Measurements from ENCODE around the gene ADNP.
"Not testable (repeated sequence)": the region's sequence is repeated elsewhere in the genome, so short reads cannot be mapped to it uniquely, and the experiment has no call there.

ADNP gene

GRCh38 chr20:50900261-50900660 is 31.0 kb downstream of the ADNP start:
- no peak for DNase-seq

DNA sequence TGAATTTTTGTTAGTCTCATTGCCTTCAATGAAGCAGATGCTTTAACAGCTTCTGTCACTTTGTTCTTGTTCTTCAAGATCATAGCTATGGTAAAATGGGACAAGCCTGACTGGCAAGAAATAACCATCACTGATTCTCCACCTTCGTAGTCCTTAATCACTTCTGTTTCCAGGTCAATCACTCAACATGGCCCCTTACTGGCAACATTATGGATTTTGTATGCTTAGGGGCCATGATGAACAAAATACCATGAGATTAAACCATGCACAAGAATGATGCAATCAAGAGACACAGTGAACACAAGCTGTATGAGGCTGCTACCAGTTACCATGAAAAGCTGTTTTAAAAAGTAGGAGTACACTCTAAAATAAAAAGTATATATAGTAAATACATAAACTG is 32.8 kb downstream of the ADNP start:
- no peak for DNase-seq

DNA sequence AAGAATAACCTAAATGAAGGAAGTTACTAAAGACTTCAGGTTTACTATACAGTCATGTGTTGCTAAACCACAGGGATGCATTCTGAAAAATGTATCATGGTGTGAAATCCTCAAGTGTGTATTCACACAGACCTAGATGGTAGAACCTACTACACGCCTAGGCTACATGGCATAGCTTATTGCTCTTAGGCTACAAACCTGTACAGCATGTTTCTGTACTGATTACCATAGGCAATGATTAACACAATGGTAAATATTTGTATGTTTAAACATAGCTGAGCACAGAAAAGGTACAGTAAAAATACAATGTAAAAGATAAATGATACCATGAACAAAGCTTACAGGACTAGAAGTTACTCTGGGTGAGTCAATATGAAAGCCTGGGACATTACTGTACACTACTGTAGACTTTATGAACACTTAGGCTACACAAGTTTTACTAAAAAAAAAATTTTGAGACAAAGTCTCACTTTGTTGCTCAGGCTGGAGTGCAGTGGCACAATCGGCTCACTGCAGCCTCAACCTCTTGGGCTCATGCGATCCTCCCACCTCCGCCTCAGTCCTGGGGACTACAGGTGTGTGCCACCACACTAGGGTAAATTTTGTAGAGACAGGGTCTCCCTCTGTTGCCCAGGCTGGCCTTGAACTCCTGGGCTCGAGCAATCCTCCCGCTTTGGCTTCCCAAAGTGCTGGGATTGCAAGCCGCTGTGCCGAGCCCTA is 36.0 kb downstream of the ADNP start:
- DNase-seq = no peak

- no peak for DNase-seq
Measured at GRCh38 chr20:50893620-50894019, 37.6 kb downstream of the ADNP start.

GRCh38 chr20:50892394-50892793 is 38.8 kb downstream of the ADNP start:
- no peak for DNase-seq

DNA sequence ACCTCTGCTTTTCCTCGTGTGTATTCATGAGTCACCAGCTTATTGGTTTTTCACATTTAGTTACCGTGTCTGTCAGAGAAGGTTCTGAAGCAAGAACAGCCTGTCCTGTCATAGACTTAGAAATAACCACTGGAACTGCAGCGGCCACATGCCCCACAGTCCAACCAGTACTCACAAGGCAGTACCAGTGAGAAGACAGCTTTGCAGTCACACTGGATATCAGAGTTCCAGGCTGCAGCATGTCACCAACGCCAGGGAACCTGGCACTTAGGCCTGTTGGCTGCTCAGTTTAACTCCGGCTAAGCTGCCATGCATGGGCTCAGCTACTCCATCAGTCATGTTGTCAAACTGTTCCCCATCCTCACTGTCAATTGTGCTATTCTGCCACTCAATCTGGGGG is 40.1 kb downstream of the ADNP start:
- no peak for DNase-seq

GRCh38 chr20:50887576-50887975 is 43.7 kb downstream of the ADNP start:
- DNase-seq = no peak

DNA sequence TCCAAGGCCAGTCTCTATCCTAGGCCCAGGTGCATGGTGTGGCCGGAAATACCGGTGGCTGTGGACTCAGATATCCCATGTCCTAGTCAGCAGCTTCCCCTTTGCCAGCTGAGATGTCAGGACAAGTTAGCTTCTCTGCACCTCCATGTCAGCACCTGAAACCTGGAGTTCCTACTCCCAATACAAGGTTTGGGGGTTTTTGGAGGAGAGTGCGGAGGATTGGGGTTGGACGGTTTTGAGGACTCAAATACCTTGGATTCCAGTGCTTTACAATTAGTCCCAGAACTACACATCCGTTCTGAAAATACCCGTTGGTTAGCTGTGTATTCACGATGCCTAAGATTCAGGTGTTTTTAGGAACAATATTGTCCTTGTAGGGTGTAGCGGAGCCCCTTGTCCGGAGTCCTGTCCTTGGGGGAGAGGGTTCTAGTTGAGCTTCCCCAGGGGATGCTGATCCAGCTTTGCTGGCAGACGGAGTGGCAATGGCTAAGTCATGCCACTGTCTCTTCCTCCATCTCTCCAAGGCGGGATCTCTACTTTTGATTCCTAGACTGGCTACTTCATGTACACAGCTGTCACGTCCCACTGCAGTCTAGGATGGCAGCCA is 45.0 kb downstream of the ADNP start:
- DNase-seq = no peak

DNA sequence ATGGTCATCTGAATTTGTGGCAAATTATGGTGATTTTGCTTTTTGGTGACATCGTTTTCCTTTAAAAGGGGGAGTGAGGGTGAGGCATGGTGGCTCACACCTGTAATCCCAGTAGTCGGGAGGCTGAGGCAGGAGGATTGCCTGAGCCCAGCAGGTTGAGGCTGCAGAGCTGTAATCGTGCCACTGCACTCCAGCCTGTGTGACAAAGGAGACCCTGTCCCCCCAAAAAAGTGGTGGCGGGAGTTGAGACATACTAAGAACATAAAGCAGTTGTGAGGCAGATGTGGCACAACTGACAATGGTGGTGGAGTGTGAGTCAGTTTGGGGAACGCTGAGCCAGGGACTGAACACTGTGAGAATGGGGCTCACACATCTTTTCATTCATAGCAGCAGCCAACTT is 45.5 kb downstream of the ADNP start:
- no peak for DNase-seq

- no peak for DNase-seq
Measured at GRCh38 chr20:50885068-50885467, 46.2 kb downstream of the ADNP start.

GRCh38 chr20:50883856-50884255 is 47.4 kb downstream of the ADNP start:
- DNase-seq = no peak

DNA sequence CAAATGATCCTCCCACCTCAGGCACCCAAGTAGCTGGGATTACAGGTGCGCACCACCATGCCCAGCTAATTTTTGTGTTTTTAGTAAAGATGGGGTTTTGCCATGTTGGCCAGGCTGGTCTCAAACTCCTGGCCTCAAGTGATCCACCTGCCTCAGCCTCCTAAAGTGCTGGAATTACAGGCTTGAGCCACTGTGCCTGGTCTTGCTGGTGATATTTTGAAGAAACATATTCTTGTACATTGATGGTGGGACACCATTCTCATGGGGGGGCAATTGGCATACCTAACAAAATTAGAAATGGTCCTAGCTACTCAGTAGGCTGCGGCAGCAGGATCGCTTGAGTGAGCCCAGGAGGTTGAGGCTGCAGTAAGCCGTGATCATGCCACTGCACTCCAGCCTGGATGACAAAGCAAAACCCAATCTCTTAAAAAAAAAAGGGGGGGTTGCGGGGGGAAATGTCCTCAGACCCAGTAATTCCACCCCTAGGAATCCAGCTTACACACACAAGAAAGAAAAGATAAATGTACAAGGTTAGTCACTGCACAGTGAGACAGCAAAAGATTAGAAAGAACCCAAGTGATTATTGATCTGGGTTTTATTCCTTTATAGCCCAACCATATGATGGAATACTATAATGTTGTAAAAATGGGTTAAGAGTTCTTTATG is 49.3 kb downstream of the ADNP start:
- not testable (repeated sequence) for DNase-seq

DNA sequence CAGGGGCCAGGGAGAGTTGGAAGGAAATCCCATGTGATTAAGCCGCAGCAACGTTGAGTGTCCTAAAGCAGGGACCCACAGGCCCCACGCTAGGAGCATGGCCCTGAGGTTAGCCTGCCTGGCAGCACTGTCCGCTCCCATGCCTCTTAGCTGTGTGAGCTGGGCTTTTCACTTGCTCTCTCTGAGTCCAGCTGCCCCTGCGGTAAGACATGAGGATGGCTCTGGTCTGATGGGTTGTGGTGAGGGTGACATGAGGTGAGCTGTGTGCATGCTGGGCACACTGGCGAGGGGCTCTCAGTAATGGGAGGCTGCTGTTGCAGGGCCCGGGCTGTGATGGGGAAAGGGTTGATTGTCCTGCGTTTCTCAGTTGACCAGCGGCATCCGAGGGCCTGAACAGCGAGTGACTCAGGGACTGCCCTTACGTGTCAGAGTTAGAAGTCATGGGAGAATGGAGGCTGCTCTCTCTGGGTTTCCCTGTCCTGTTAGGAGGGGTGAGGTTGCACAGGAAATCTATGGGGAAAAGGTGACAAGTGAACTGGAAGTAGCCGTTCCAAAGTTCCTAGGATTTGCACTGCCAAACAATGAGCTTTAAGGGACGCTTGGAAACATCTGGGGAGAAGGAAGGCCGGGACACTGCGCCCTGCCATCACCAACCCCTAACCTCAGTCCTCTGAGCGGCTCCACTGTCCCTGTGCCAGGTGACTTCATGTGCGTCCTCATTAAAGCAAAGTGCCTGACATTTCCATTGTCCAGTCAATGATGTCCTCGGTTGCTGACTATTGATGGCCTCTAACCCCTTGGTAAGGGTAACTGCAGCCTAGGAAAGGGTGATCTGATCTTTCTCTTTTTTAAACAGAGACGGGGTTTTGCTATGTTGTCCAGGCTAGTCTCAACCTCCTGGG is 51.3 kb downstream of the ADNP start:
- DNase-seq = no peak

GRCh38 chr20:50877232-50877743 is 53.9 kb downstream of the ADNP start:
- no peak for DNase-seq

- no peak for DNase-seq
Measured at GRCh38 chr20:50876816-50877215, 54.4 kb downstream of the ADNP start.

GRCh38 chr20:50876063-50876685 is 55.1 kb downstream of the ADNP start:
- no peak for DNase-seq

- no peak for DNase-seq
Measured at GRCh38 chr20:50874758-50875665, 56.2 kb downstream of the ADNP start.

- DNase-seq = no peak
Measured at GRCh38 chr20:50874111-50874757, 57.0 kb downstream of the ADNP start.

- DNase-seq = no peak
Measured at GRCh38 chr20:50873585-50873984, 57.7 kb downstream of the ADNP start.

- no peak for DNase-seq
Measured at GRCh38 chr20:50872560-50873425, 58.4 kb downstream of the ADNP start.

All from inflammatory macrophage treated with lipopolysaccharide for 4 hours (primary cell).